Activated T-cell treated with anti-CD3 and anti-CD28 coated beads, Interleukin-2, amount 50 U/mL, for 4 hours (primary cell): ENCODE data around the gene LEP. TPM values are rescaled to one million over a fixed set of nuclear protein-coding genes. Genes with fewer than 3 reads are reported as not detected.

Source experiments
- ATAC-seq, 2 donors: fragments of 200-7000 bp; cut with Tn5 transposase; one replicate each; pipeline ENCODE4 v1.10.0; 2021
- DNase-seq: peaks from one replicate; pipeline ENCODE4 v3.0.0-alpha.2; 2020
- H3K27me3 Mint-ChIP-seq: one replicate; pipeline ENCODE4 v1.8.0; 2021; ENCODE audit warnings: low read depth, mixed read lengths
- H3K36me3 Mint-ChIP-seq: one replicate; pipeline ENCODE4 v1.8.0; 2022; ENCODE audit warnings: mixed read lengths; ENCODE audit not compliant: insufficient read depth
- H3K4me1 Mint-ChIP-seq: one replicate; pipeline ENCODE4 v1.8.0; 2021; ENCODE audit warnings: low read depth, mixed read lengths
- H3K4me3 Mint-ChIP-seq: one replicate; pipeline ENCODE4 v1.8.0; 2021; ENCODE audit warnings: mild to moderate bottlenecking, moderate library complexity, mixed read lengths
- H3K9me3 Mint-ChIP-seq: one replicate; pipeline ENCODE4 v1.8.0; 2021; ENCODE audit warnings: mixed read lengths
- total RNA-seq, 3 donors: library from RNA; stranded (reverse); gene quantifications; one replicate each; pipeline ENCODE4 v1.2.1, GENCODE V29; 2021

LEP gene
- total RNA-seq, 3 donors from 2014 or later: not detected

- no peak overlapping the region for H3K4me3 Mint-ChIP-seq
- ATAC-seq: no peak
- no peak for DNase-seq
Measured at GRCh38 chr7:128247640-128248194, 6.6 kb downstream of the LEP start.

GRCh38 chr7:128251337-128251736, 10.3 kb downstream of the LEP start:
- Mint-ChIP-seq H3K4me1 (no peaks in the 10 kb centered on the region), H3K4me3 (no peak overlapping the region), H3K9me3 (no peaks in the 10 kb centered on the region), H3K27me3 (peaks cover 3% of the 10 kb centered on the region), H3K36me3 (no peaks in the 10 kb centered on the region)
- ATAC-seq (no peak), DNase-seq (no peak)

More at GRCh38 chr7:128247640-128248194, 6.6 kb downstream of the LEP start:
- peaks cover 14% of the 10 kb centered on the region for H3K27me3 Mint-ChIP-seq
- no peaks in the 10 kb centered on the region for H3K9me3 Mint-ChIP-seq
- H3K36me3 Mint-ChIP-seq: no peaks in the 10 kb centered on the region
- no peaks in the 10 kb centered on the region for H3K4me1 Mint-ChIP-seq

GRCh38 chr7:128253701-128254100, 12.6 kb downstream of the LEP start:
- Mint-ChIP-seq H3K4me1 (no peaks in the 10 kb centered on the region), H3K4me3 (no peak overlapping the region), H3K9me3 (no peaks in the 10 kb centered on the region), H3K36me3 (no peaks in the 10 kb centered on the region), H3K27me3 (no peaks in the 10 kb centered on the region)
- DNase-seq (no peak), ATAC-seq (no peak)

DNA sequence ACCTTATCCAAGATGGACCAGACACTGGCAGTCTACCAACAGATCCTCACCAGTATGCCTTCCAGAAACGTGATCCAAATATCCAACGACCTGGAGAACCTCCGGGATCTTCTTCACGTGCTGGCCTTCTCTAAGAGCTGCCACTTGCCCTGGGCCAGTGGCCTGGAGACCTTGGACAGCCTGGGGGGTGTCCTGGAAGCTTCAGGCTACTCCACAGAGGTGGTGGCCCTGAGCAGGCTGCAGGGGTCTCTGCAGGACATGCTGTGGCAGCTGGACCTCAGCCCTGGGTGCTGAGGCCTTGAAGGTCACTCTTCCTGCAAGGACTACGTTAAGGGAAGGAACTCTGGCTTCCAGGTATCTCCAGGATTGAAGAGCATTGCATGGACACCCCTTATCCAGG, 13.4 kb downstream of the LEP start:
- no peaks in the 10 kb centered on the region for H3K4me1 Mint-ChIP-seq
- H3K4me3 Mint-ChIP-seq: no peak overlapping the region
- peaks cover 2% of the 10 kb centered on the region for H3K27me3 Mint-ChIP-seq
- ATAC-seq (no peak), DNase-seq (no peak)
- no peaks in the 10 kb centered on the region for H3K36me3 Mint-ChIP-seq
- no peaks in the 10 kb centered on the region for H3K9me3 Mint-ChIP-seq

GRCh38 chr7:128255271-128255670, 14.2 kb downstream of the LEP start:
- DNase-seq (no peak), ATAC-seq (no peak)
- Mint-ChIP-seq H3K27me3 (peaks cover 2% of the 10 kb centered on the region), H3K9me3 (no peaks in the 10 kb centered on the region), H3K4me1 (no peaks in the 10 kb centered on the region), H3K4me3 (no peak overlapping the region), H3K36me3 (no peaks in the 10 kb centered on the region)

- Mint-ChIP-seq H3K36me3 (no peaks in the 10 kb centered on the region), H3K27me3 (peaks cover 2% of the 10 kb centered on the region), H3K9me3 (no peaks in the 10 kb centered on the region), H3K4me1 (no peaks in the 10 kb centered on the region), H3K4me3 (no peak overlapping the region)
- ATAC-seq (no peak), DNase-seq (no peak)
Measured at GRCh38 chr7:128257458-128257857, 16.4 kb downstream of the LEP start.

DNA sequence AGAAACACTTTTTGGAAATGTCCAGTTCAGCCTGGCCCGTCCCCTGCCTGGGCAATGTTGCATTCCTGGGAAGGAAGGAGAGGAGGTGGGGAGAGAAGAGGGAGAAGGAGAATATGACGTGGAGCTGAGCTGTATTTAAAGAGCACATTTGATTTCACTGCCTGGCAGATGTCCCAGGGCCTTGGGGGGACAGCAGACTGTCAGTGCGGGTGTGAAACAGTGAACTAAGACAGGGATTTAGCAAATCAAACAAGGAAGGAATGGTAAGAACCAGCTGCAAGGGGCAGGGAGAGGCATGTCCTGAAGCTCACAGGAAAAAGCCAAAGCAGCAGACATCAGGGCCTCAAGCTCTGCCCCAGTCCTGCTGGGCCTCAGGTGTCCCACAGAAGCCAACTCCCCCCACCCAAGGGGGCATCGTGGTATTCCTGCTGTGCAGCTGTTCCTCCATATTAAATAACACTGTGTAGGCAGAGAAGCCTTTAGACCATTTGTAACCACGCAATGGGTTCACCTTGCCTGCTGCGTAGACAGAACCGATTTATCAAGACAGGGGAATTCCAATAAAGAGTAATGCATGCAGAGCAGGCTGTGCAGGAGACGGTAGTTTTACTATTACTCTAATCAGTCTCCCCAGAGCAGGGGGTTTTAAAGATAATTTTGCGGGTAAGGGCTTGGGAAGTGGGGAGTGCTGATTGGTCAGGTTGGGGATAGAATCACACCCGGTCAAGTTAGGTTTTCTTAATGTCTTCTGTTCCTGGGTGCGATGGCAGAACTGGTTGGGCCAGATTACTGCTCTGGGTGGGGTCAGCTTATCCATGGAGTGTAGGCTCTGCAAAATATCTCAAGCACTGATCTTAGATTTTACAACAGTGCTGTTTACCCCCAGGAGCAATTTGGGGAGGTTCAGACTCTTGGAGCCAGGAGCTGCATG, 18.3 kb downstream of the LEP start:
- Mint-ChIP-seq H3K4me3 (no peak overlapping the region), H3K4me1 (no peaks in the 10 kb centered on the region), H3K36me3 (no peaks in the 10 kb centered on the region), H3K27me3 (peaks cover 2% of the 10 kb centered on the region), H3K9me3 (no peaks in the 10 kb centered on the region)
- DNase-seq: no peak
- ATAC-seq: no peak

DNA sequence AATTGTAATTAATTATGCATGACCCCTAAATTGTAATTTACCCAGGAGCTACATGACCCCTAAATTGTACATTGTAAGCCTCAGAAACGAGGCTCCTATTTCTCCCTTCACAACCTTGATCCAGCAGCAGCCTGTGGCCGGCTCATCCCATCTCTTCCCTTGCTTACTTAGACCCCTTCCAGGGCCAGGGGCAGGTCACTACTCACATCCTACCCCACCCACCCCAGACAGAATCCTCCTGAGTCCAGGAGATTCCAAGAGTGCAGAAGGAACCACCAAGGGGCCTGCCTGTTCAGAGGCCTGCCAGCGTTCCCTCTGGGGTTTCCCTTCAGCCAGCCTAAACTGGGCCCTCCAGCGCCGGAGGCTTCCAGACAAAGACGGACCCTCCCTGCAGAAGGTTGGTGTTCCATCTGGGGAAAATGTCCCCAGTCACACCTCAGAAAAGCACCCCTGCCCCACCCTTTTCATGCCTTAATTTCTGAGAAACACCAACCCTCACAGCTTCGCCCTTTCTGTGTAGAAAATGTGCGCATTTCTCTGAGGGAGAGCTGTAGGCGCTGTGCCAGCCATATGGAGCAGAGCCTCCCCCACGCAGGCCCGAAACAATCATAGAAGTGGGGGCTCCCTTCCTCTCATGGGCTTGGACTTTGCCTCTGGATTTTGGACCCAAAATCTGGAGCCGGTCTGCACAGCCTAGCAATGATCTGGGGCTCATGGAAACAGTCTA, 19.2 kb downstream of the LEP start:
- no peaks in the 10 kb centered on the region for H3K4me1 Mint-ChIP-seq
- no peaks in the 10 kb centered on the region for H3K9me3 Mint-ChIP-seq
- DNase-seq (no peak), ATAC-seq (no peak)
- no peaks in the 10 kb centered on the region for H3K36me3 Mint-ChIP-seq
- H3K27me3 Mint-ChIP-seq: peaks cover 2% of the 10 kb centered on the region
- H3K4me3 Mint-ChIP-seq: no peak overlapping the region

- no peaks in the 10 kb centered on the region for H3K9me3 Mint-ChIP-seq
Measured at GRCh38 chr7:128262273-128263028, 21.4 kb downstream of the LEP start.

GRCh38 chr7:128263420-128263819, 22.3 kb downstream of the LEP start:
- no peak for DNase-seq
- no peak for ATAC-seq
- Mint-ChIP-seq H3K4me1 (no peaks in the 10 kb centered on the region), H3K9me3 (no peaks in the 10 kb centered on the region), H3K27me3 (peaks cover 16% of the 10 kb centered on the region), H3K4me3 (no peak overlapping the region), H3K36me3 (no peaks in the 10 kb centered on the region)

More at GRCh38 chr7:128262273-128263028, 21.4 kb downstream of the LEP start:
- Mint-ChIP-seq H3K4me3 (no peak overlapping the region), H3K36me3 (no peaks in the 10 kb centered on the region), H3K4me1 (no peaks in the 10 kb centered on the region), H3K27me3 (peaks cover 11% of the 10 kb centered on the region)
- ATAC-seq (no peak), DNase-seq (no peak)

- ATAC-seq (no peak), DNase-seq (no peak)
- H3K4me1 Mint-ChIP-seq: no peaks in the 10 kb centered on the region
- H3K36me3 Mint-ChIP-seq: no peaks in the 10 kb centered on the region
- H3K9me3 Mint-ChIP-seq: no peaks in the 10 kb centered on the region
- peaks cover 25% of the 10 kb centered on the region for H3K27me3 Mint-ChIP-seq
- H3K4me3 Mint-ChIP-seq: no peak overlapping the region
Measured at GRCh38 chr7:128264477-128264876, 23.4 kb downstream of the LEP start.

DNA sequence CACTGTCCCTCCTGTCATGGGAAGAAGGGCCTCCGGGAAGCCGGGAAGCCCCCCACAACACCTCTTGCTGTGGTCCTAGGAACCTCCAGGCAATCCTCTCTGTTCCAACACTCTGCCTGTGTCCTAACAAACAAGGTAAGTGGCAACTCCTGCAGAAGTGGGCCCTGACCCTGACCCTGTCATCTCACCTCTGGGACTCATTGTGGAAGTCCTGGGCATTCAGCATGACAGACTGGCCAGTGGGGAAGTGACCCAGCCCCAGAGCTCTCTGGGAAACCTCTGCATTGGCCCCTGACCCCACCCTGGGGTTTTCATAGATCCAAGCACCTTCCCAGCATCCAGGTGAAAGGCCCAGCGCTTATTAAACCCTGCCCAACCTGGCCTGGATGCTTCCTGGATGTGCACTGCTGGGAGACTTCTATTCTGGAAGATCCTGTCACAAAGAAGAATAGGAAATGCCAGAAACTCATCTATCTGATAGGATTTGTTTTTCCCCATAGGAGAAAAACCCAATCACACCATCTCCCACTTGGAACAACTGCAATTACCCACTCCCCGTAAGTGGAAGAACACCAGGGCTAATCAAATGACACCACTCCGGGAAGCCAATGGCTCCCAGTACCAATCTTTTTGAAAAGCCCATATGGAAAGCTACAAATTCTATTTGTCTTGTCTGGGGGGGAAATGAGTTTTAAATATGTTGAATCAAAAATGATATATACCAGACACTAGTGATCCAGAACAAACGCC, 24.3 kb downstream of the LEP start:
- DNase-seq: no peak
- no peaks in the 10 kb centered on the region for H3K36me3 Mint-ChIP-seq
- no peak overlapping the region for H3K4me3 Mint-ChIP-seq
- ATAC-seq: no peak
- no peaks in the 10 kb centered on the region for H3K4me1 Mint-ChIP-seq
- no peaks in the 10 kb centered on the region for H3K9me3 Mint-ChIP-seq
- H3K27me3 Mint-ChIP-seq: peaks cover 29% of the 10 kb centered on the region

DNA sequence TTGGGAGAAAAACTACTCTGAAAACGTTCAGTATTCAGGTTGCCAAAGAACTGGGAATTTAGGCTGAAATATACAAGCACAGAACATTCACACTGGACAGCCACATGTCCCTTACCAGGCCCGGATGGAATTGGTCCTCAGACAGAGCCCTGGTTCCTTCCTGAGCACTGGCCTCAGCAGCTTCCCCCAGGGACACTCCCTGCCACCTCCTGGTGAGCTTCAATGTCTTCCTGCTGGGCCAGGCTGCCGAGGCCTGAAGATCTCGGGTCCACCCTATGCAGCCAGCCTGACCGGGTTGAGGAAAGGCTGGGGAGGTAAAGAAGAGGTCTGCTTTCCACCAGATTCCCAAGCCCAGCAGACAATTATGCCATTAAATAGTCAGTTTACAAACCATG, 24.8 kb downstream of the LEP start:
- H3K4me3 Mint-ChIP-seq: no peak overlapping the region
- no peak for DNase-seq
- H3K9me3 Mint-ChIP-seq: no peaks in the 10 kb centered on the region
- H3K36me3 Mint-ChIP-seq: no peaks in the 10 kb centered on the region
- peaks cover 29% of the 10 kb centered on the region for H3K27me3 Mint-ChIP-seq
- ATAC-seq: no peak
- no peaks in the 10 kb centered on the region for H3K4me1 Mint-ChIP-seq
